Fibroblast of lung (primary cell): ENCODE data around the gene RPS6KA2. TPM values are rescaled to one million over a fixed set of nuclear protein-coding genes. Genes with fewer than 3 reads are reported as not detected.

Source experiments
- DNase-seq, 2 donors: peaks; one replicate each; pipeline versions ENCODE4 v3.0.0 to v3.0.0-alpha.2; 2010; ENCODE audit warnings: low read depth in 2 of 2
- H2AFZ ChIP-seq: 2 replicates; pipeline ENCODE4 v1.5.1; 2012; ENCODE audit warnings: low read length, control low read depth, inconsistent platforms
- H3K27ac ChIP-seq: 2 replicates; pipeline ENCODE4 v1.5.1; 2011; ENCODE audit warnings: low read length, control low read depth; ENCODE audit not compliant: insufficient read depth
- H3K27me3 ChIP-seq: 2 replicates; pipeline ENCODE4 v1.5.1; 2011; ENCODE audit warnings: mild to moderate bottlenecking, low read length; ENCODE audit not compliant: control insufficient read depth, insufficient read depth
- H3K36me3 ChIP-seq: 2 replicates; pipeline ENCODE4 v1.5.1; 2011; ENCODE audit warnings: low read length; ENCODE audit not compliant: control insufficient read depth, insufficient read depth
- H3K4me1 ChIP-seq: 2 replicates; pipeline ENCODE4 v1.5.1; 2011; ENCODE audit warnings: low read length; ENCODE audit not compliant: control insufficient read depth, insufficient read depth; ENCODE audit errors: extremely low read depth
- H3K4me2 ChIP-seq: 2 replicates; pipeline ENCODE4 v1.5.1; 2011; ENCODE audit warnings: low read length, control low read depth; ENCODE audit not compliant: insufficient read depth; ENCODE audit errors: extremely low read depth
- H3K4me3 ChIP-seq, 4 experiments: fragments of 200-600 bp in 1 of 4; sonication (generic) in 1 of 4; replicated peaks in 1 of 4; 2 replicates each; pipeline ENCODE4 v1.5.1; 2011 to 2016; ENCODE audit warnings: low read length in 4 of 4, low read depth in 3 of 4, mild to moderate bottlenecking in 3 of 4, control low read depth in 2 of 4, inconsistent platforms in 1 of 4, mixed read lengths in 1 of 4; ENCODE audit not compliant: insufficient read depth in 1 of 4; ENCODE audit errors: control extremely low read depth in 1 of 4
- H3K79me2 ChIP-seq: 2 replicates; pipeline ENCODE4 v1.5.1; 2012; ENCODE audit warnings: mild to moderate bottlenecking, low read length, inconsistent platforms; ENCODE audit not compliant: control insufficient read depth, insufficient read depth
- H3K9ac ChIP-seq: 2 replicates; pipeline ENCODE4 v1.5.1; 2011; ENCODE audit warnings: mild to moderate bottlenecking, low read length, control low read depth; ENCODE audit not compliant: insufficient read depth
- H3K9me3 ChIP-seq: 2 replicates; pipeline ENCODE4 v1.5.1; 2012; ENCODE audit warnings: low read depth, low read length; ENCODE audit not compliant: control insufficient read depth, insufficient read depth
- H4K20me1 ChIP-seq: 2 replicates; pipeline ENCODE4 v1.5.1; 2011; ENCODE audit warnings: low read length; ENCODE audit not compliant: control insufficient read depth, insufficient read depth; ENCODE audit errors: extremely low read depth
- CTCF ChIP-seq, 2 donors: IDR thresholded peaks in 1 of 2; conservative IDR thresholded peaks in 1 of 2; 1 replicate in 1 of 2; 2 replicates in 1 of 2; pipeline ENCODE4 v1.5.1; 2011 to 2012; ENCODE audit warnings: low read length in 2 of 2, control low read depth in 1 of 2, inconsistent platforms in 1 of 2, low read depth in 1 of 2, mild to moderate bottlenecking in 1 of 2
- EZH2 ChIP-seq: IDR thresholded peaks from 2 replicates; pipeline ENCODE4 v1.5.1; 2012; ENCODE audit warnings: low read length, control low read depth, mild to moderate bottlenecking; ENCODE audit errors: missing control alignments
- polyA plus RNA-seq, 2 donors: library from polyadenylated mRNA; depleted of rRNA in 1 of 2; stranded (reverse) in 1 of 2; unstranded in 1 of 2; fragments of >200 nt; gene quantifications; 2 replicates each; pipeline ENCODE4 v1.2.1, GENCODE V29; 2011 to 2012; ENCODE audit warnings: missing spikeins in 1 of 2
- total RNA-seq: library from RNA; depleted of rRNA; stranded (reverse); fragments of >200 nt; gene quantifications from 2 replicates; pipeline ENCODE4 v1.2.1, GENCODE V29; 2014

The RPS6KA2 gene
- total and polyA plus RNA-seq, 2 donors (not counting 1 experiment from before 2014, with no cell fraction given), result 66.8 to 116 TPM

GRCh38 chr6:166485651-166486535 lies 141.2 kb downstream of the RPS6KA2 start:
- Histone ChIP-seq H3K4me2 (no peak overlapping the region), H3K79me2 (no peaks in the 10 kb centered on the region), H3K9me3 (no peaks in the 10 kb centered on the region), H3K4me1 (no peaks in the 10 kb centered on the region), H3K27ac (no peak overlapping the region), H3K36me3 (peaks cover 13% of the 10 kb centered on the region), H2AFZ (no peak overlapping the region), H4K20me1 (no peaks in the 10 kb centered on the region), H3K9ac (no peak overlapping the region), H3K4me3 (no peak overlapping the region), H3K27me3 (no peaks in the 10 kb centered on the region)
- TF ChIP-seq EZH2 (no peak), CTCF (conservative IDR thresholded peaks at IDR 0.05 in 1 of 2, IDR thresholded peaks at IDR 0.05 in 1 of 2; ENCODE audit: low read depth in 1 of 2, low read length in 2 of 2) (peak in 1 of 2 donors; percentile 8)
- DNase-seq, result no peak

- Histone ChIP-seq H2AFZ (no peak overlapping the region), H3K9me3 (no peaks in the 10 kb centered on the region), H3K36me3 (peaks cover 10% of the 10 kb centered on the region), H3K27me3 (no peaks in the 10 kb centered on the region), H3K27ac (no peak overlapping the region), H3K4me2 (no peak overlapping the region), H3K4me3 (no peak overlapping the region), H4K20me1 (no peaks in the 10 kb centered on the region), H3K4me1 (no peaks in the 10 kb centered on the region), H3K79me2 (no peaks in the 10 kb centered on the region), H3K9ac (no peak overlapping the region)
- TF ChIP-seq CTCF (conservative IDR thresholded peaks at IDR 0.05 in 1 of 2, IDR thresholded peaks at IDR 0.05 in 1 of 2; ENCODE audit: low read depth in 1 of 2, low read length in 2 of 2), result no peak
- no peak for TF ChIP-seq EZH2
- no peak for DNase-seq
These were observed 142.2 kb downstream of the RPS6KA2 start for GRCh38 chr6:166484863-166485262.

- Histone ChIP-seq H3K4me3 (no peak overlapping the region), H3K9ac (no peak overlapping the region), H3K36me3 (peaks cover 14% of the 10 kb centered on the region), H4K20me1 (no peaks in the 10 kb centered on the region), H3K27ac (no peak overlapping the region), H3K79me2 (no peaks in the 10 kb centered on the region), H3K9me3 (no peaks in the 10 kb centered on the region), H3K27me3 (no peaks in the 10 kb centered on the region), H2AFZ (no peak overlapping the region), H3K4me2 (no peak overlapping the region), H3K4me1 (no peaks in the 10 kb centered on the region)
- DNase-seq, result no peak
- TF ChIP-seq EZH2 (no peak), CTCF (conservative IDR thresholded peaks at IDR 0.05 in 1 of 2, IDR thresholded peaks at IDR 0.05 in 1 of 2; ENCODE audit: low read depth in 1 of 2, low read length in 2 of 2) (no peak)
These were observed 143.3 kb downstream of the RPS6KA2 start for GRCh38 chr6:166483573-166484250.
